Measurements from ENCODE around the gene FBL. TPM values are rescaled to one million over a fixed set of nuclear protein-coding genes. Genes with fewer than 3 reads are reported as not detected.

Gene FBL
- polyA plus RNA-seq, 2 of the 4 experiments (the other 2 are of a cell fraction), result 716 to 1,141 TPM

DNA sequence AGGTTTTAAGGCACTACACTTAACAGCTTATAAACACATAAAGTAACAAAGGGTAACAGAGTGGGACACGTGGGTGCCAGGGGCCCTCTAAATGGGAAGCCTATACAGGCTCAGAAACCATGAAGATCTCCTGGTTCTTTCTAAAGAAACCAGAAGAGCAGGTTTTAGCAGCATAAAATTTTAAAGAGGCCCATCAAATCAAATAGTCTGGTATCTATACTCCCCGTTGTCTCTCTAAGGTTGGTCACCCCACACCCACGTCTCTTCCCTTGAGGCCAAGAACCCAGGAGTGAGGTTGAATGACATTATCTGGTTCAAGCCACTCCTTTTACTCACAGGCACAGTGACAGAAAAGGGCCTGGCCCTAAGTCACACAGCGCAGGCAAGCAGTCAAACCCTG lies 7.6 kb downstream of the FBL start:
- POLR2A ChIA-PET, result no interaction called here
- FAIRE-seq, result no peak
- no peak for DNase-seq (ENCODE audit: low read depth in 1 of 2, low spot score in 1 of 2)
- ATAC-seq, result no peak
- H3K27ac ChIP-seq, result no peak overlapping the region
- TF ChIP-seq, protein P1, sequence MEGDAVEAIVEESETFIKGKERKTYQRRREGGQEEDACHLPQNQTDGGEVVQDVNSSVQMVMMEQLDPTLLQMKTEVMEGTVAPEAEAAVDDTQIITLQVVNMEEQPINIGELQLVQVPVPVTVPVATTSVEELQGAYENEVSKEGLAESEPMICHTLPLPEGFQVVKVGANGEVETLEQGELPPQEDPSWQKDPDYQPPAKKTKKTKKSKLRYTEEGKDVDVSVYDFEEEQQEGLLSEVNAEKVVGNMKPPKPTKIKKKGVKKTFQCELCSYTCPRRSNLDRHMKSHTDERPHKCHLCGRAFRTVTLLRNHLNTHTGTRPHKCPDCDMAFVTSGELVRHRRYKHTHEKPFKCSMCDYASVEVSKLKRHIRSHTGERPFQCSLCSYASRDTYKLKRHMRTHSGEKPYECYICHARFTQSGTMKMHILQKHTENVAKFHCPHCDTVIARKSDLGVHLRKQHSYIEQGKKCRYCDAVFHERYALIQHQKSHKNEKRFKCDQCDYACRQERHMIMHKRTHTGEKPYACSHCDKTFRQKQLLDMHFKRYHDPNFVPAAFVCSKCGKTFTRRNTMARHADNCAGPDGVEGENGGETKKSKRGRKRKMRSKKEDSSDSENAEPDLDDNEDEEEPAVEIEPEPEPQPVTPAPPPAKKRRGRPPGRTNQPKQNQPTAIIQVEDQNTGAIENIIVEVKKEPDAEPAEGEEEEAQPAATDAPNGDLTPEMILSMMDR (IDR thresholded peaks at IDR 0.05), result no peak
- TF ChIP-seq POLR2AphosphoS2 (conservative IDR thresholded peaks at IDR 0.05; ENCODE audit: low read length) (no peak), NFE2L2 (conservative IDR thresholded peaks at IDR 0.05; ENCODE audit: low read length) (no peak), JUN (IDR thresholded peaks at IDR 0.05) (no peak), FOSB (CRISPR knock-in tag; IDR thresholded peaks at IDR 0.05) (no peak)
- TF ChIP-seq, protein P2, sequence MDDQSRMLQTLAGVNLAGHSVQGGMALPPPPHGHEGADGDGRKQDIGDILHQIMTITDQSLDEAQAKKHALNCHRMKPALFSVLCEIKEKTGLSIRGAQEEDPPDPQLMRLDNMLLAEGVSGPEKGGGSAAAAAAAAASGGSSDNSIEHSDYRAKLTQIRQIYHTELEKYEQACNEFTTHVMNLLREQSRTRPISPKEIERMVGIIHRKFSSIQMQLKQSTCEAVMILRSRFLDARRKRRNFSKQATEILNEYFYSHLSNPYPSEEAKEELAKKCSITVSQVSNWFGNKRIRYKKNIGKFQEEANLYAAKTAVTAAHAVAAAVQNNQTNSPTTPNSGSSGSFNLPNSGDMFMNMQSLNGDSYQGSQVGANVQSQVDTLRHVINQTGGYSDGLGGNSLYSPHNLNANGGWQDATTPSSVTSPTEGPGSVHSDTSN (IDR thresholded peaks at IDR 0.05), result no peak
- TF ChIP-seq, protein P3, sequence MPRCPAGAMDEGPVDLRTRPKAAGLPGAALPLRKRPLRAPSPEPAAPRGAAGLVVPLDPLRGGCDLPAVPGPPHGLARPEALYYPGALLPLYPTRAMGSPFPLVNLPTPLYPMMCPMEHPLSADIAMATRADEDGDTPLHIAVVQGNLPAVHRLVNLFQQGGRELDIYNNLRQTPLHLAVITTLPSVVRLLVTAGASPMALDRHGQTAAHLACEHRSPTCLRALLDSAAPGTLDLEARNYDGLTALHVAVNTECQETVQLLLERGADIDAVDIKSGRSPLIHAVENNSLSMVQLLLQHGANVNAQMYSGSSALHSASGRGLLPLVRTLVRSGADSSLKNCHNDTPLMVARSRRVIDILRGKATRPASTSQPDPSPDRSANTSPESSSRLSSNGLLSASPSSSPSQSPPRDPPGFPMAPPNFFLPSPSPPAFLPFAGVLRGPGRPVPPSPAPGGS (IDR thresholded peaks at IDR 0.05), result no peak
- peaks cover 18% of the 10 kb centered on the region for H3K4me1 ChIP-seq
- no peak overlapping the region for H3K4me3 ChIP-seq
- CTCF ChIA-PET, result interaction anchor here (0.6 to 1.7 kb wide), 6 partner anchors 8 to 306 kb away, joined by 3 to 7 read pairs (median 4); partner anchors contain the start of genes EID2B, FBL and PSMC4
- no peak overlapping the region for H3K4me2 ChIP-seq
- H3K9me3 ChIP-seq, result no peaks in the 10 kb centered on the region
- WGBS (ENCODE audit: missing lambda C conversion rate), result 86% methylated on average over 4 of the region's 4 CpGs

DNA sequence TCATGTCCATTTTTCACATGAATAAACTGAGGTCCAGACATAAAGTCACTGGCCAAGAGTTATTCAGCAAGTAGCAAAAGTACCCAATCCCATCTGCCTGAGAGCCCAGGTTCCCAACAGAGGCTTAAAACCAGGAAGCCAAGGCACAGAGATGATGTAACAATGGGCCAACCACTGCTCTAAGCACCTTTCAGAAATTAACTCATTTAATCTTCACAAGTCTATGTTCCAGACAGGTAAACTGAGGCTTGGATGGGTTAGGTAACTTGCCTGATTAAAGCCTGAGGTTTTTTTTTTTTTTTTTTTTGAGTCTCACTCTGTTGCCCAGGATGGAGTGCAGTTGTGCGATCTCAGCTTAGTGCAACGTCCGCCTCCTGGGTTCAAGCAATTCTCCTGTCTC lies 8.2 kb downstream of the FBL start:
- peak; percentile 18 for FAIRE-seq
- TF ChIP-seq HOXB13 (CRISPR knock-in tag; IDR thresholded peaks at IDR 0.05; ENCODE audit: low read depth), result no peak
- 98% methylated on average over 3 of the region's 3 CpGs for WGBS (ENCODE audit: missing lambda C conversion rate)
- H3K4me3 ChIP-seq, result no peak overlapping the region
- no peak overlapping the region for H3K4me2 ChIP-seq
- no peak overlapping the region for H3K27ac ChIP-seq
- no peak for ATAC-seq
- H3K9me3 ChIP-seq, result no peaks in the 10 kb centered on the region
- ChIA-PET CTCF (interaction anchor here (0.8 to 1.7 kb wide), 5 partner anchors 9 to 133 kb away, joined by 3 to 7 read pairs (median 4); partner anchors contain the start of genes FBL and PSMC4), POLR2A (no interaction called here)
- H3K4me1 ChIP-seq, result peaks cover 16% of the 10 kb centered on the region
- no peak for DNase-seq (ENCODE audit: low read depth in 1 of 2, low spot score in 1 of 2)

DNA sequence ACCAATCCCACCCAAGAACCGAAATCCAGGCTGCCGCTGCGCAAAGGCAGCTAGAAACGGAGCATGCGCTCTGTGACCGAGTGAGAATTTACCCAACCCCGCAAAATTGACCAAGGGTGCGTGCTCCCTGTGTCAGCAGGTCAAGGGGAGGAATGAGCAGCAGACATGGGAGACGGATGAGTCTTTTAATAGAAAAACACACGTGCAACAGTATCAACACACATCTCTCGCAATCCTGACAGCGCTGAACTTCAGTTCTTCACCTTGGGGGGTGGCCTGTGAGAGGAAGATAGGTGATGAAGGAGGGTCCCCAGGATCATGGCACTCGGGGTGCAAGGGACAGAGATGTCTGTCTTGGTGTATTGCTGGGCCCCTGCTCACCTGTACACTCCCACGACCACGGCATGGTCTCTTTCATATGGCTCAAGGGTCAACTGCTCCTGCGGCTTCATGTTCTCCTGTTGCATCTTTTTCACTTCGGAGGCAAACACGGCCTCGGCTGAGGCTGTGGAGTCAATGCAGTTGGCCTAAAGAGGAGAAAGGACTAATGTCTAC lies 11.8 kb downstream of the FBL start:
- no peak; a peak in 1 of 6 replicates for ATAC-seq
- no peak for FAIRE-seq
- WGBS (ENCODE audit: missing lambda C conversion rate), result 46% methylated on average over 19 of the region's 19 CpGs
- no peak for DNase-seq (ENCODE audit: low read depth in 1 of 2, low spot score in 1 of 2)
- POLR2A ChIA-PET, result interaction anchor here (0.6 to 1.7 kb wide), 27 partner anchors 11 to 1902 kb away, joined by 3 to 97 read pairs (median 4); partner anchors contain the start of genes FBL, PSMC4, RPS16 and SUPT5H
- Histone ChIP-seq H3K9me3 (no peaks in the 10 kb centered on the region), H3K4me2 (peak overlapping the region; percentile 56), H3K4me3 (peak overlapping the region; percentile 73; the same call in 1 of the 3 replicates), H3K27ac (peak overlapping the region; percentile 29 to 87; a peak in 4 of 6 replicates), H3K4me1 (peaks cover 17% of the 10 kb centered on the region)
- TF ChIP-seq MAFK (IDR thresholded peaks at IDR 0.05; ENCODE audit: partially characterized antibody) (peak; percentile 40), FOSL2 (IDR thresholded peaks at IDR 0.05) (no peak), FOSL2 (CRISPR knock-in tag; IDR thresholded peaks at IDR 0.05) (no peak), ZFP36 (IDR thresholded peaks at IDR 0.05; ENCODE audit: borderline replicate concordance, partially characterized antibody) (peak; percentile 1), HDAC2 (IDR thresholded peaks at IDR 0.05) (no peak), POLR2AphosphoS2 (conservative IDR thresholded peaks at IDR 0.05; ENCODE audit: low read length) (no peak), JUN (IDR thresholded peaks at IDR 0.05) (no peak)
- TF ChIP-seq, protein P4, sequence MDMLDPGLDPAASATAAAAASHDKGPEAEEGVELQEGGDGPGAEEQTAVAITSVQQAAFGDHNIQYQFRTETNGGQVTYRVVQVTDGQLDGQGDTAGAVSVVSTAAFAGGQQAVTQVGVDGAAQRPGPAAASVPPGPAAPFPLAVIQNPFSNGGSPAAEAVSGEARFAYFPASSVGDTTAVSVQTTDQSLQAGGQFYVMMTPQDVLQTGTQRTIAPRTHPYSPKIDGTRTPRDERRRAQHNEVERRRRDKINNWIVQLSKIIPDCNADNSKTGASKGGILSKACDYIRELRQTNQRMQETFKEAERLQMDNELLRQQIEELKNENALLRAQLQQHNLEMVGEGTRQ (IDR thresholded peaks at IDR 0.05), result no peak
- CTCF ChIA-PET, result interaction anchor here (1.2 to 2.1 kb wide), 5 partner anchors 10 to 136 kb away, joined by 4 to 42 read pairs (median 13); partner anchors contain the start of genes FBL and PSMC4

Data from A549 (cell line).